ENCODE measurements around the gene SPATA13. TPM values are rescaled to one million over a fixed set of nuclear protein-coding genes. Genes with fewer than 3 reads are reported as not detected.
A peak's percentile ranks its signal among the peaks of the same experiment; 100 is the strongest.

The SPATA13 gene
- total RNA-seq, 3 donors from 2014 or later: 6.6 to 84.7 (median 58.7) TPM

GRCh38 chr13:24225930-24226329, 65.4 kb downstream of the SPATA13 start:
- H3K27me3 ChIP-seq: no peaks in the 10 kb centered on the region

GRCh38 chr13:24226762-24227161, 66.2 kb downstream of the SPATA13 start:
- TF ChIP-seq CTCF (IDR thresholded peaks at IDR 0.05): no peak
- TF ChIP-seq POLR2AphosphoS5 (IDR thresholded peaks at IDR 0.05): no peak
- TF ChIP-seq POLR2A (IDR thresholded peaks at IDR 0.05): no peak
- Histone ChIP-seq H3K4me3 (no peak overlapping the region), H3K4me1 (no peaks in the 10 kb centered on the region), H3K27me3 (no peaks in the 10 kb centered on the region), H3K36me3 (no peaks in the 10 kb centered on the region), H3K27ac (no peak overlapping the region), H3K9me3 (no peaks in the 10 kb centered on the region)
- DNase-seq (ENCODE audit: low spot score in 2 of 2): no peak
- intact Hi-C loops (cut with DNase I; ENCODE audit: low total_unique reads): no loop called here

More at GRCh38 chr13:24225930-24226329, 65.4 kb downstream of the SPATA13 start:
- no peak overlapping the region for H3K27ac ChIP-seq
- DNase-seq (ENCODE audit: low spot score in 2 of 2): no peak
- H3K4me1 ChIP-seq: no peaks in the 10 kb centered on the region
- TF ChIP-seq POLR2AphosphoS5 (IDR thresholded peaks at IDR 0.05): no peak
- no peak for TF ChIP-seq CTCF (IDR thresholded peaks at IDR 0.05)
- TF ChIP-seq POLR2A (IDR thresholded peaks at IDR 0.05): no peak
- no peaks in the 10 kb centered on the region for H3K9me3 ChIP-seq
- intact Hi-C loops (cut with DNase I; ENCODE audit: low total_unique reads): no loop called here
- H3K4me3 ChIP-seq: no peak overlapping the region
- no peaks in the 10 kb centered on the region for H3K36me3 ChIP-seq

- intact Hi-C loops (cut with DNase I; ENCODE audit: low total_unique reads): no loop called here
- H3K27me3 ChIP-seq: no peaks in the 10 kb centered on the region
- no peaks in the 10 kb centered on the region for H3K9me3 ChIP-seq
- no peaks in the 10 kb centered on the region for H3K4me1 ChIP-seq
- no peaks in the 10 kb centered on the region for H3K36me3 ChIP-seq
- no peak overlapping the region for H3K4me3 ChIP-seq
- no peak overlapping the region for H3K27ac ChIP-seq
- TF ChIP-seq POLR2A (IDR thresholded peaks at IDR 0.05) (no peak), CTCF (IDR thresholded peaks at IDR 0.05) (peak; percentile 38 to 68 (median 68))
- DNase-seq (ENCODE audit: low spot score in 2 of 2): no peak
Measured at GRCh38 chr13:24228852-24229458, 68.4 kb downstream of the SPATA13 start.

GRCh38 chr13:24230428-24231072, 70.0 kb downstream of the SPATA13 start:
- Histone ChIP-seq H3K27me3 (no peaks in the 10 kb centered on the region), H3K4me1 (no peaks in the 10 kb centered on the region), H3K9me3 (no peaks in the 10 kb centered on the region), H3K27ac (no peak overlapping the region), H3K36me3 (no peaks in the 10 kb centered on the region), H3K4me3 (no peak overlapping the region)
- intact Hi-C loops (cut with DNase I; ENCODE audit: low total_unique reads): no loop called here
- DNase-seq (ENCODE audit: low spot score in 2 of 2): no peak
- TF ChIP-seq POLR2A (IDR thresholded peaks at IDR 0.05) (no peak), POLR2AphosphoS5 (IDR thresholded peaks at IDR 0.05) (no peak), CTCF (IDR thresholded peaks at IDR 0.05) (no peak)

- no peaks in the 10 kb centered on the region for H3K4me1 ChIP-seq
- intact Hi-C loops (cut with DNase I; ENCODE audit: low total_unique reads): no loop called here
- DNase-seq (ENCODE audit: low spot score in 2 of 2): no peak
- H3K4me3 ChIP-seq: no peak overlapping the region
- H3K27ac ChIP-seq: no peak overlapping the region
- H3K9me3 ChIP-seq: no peaks in the 10 kb centered on the region
- H3K27me3 ChIP-seq: no peaks in the 10 kb centered on the region
- no peak for TF ChIP-seq CTCF (IDR thresholded peaks at IDR 0.05)
- no peak for TF ChIP-seq POLR2A (IDR thresholded peaks at IDR 0.05)
- TF ChIP-seq POLR2AphosphoS5 (IDR thresholded peaks at IDR 0.05): no peak
- H3K36me3 ChIP-seq: no peaks in the 10 kb centered on the region
Measured at GRCh38 chr13:24231377-24231776, 70.9 kb downstream of the SPATA13 start.
